IPS-NIHi7 (cell line): ENCODE measurements around the gene ZBTB12.
"Not testable (repeated sequence)": the region's sequence is repeated elsewhere in the genome, so short reads cannot be mapped to it uniquely, and the experiment has no call there.

Experiments
- DNase-seq: peaks from one replicate; pipeline ENCODE4 v3.0.0; 2012; ENCODE audit warnings: mixed read lengths; ENCODE audit errors: extremely low spot score

ZBTB12 gene

GRCh38 chr6:31920811-31921210 is 18.9 kb upstream of the ZBTB12 start:
- DNase-seq, result no peak

- DNase-seq, result no peak
These were observed 17.9 kb upstream of the ZBTB12 start for GRCh38 chr6:31919624-31920303.

- no peak for DNase-seq
These were observed 16.3 kb upstream of the ZBTB12 start for GRCh38 chr6:31918069-31918720.

GRCh38 chr6:31915756-31916155 is 13.9 kb upstream of the ZBTB12 start:
- no peak for DNase-seq

GRCh38 chr6:31915351-31915750 is 13.5 kb upstream of the ZBTB12 start:
- no peak for DNase-seq

- DNase-seq, result no peak
These were observed 10.1 kb upstream of the ZBTB12 start for GRCh38 chr6:31911826-31912585.

GRCh38 chr6:31909298-31909697 is 7.4 kb upstream of the ZBTB12 start:
- not testable (repeated sequence) for DNase-seq

GRCh38 chr6:31908791-31909190 is 6.9 kb upstream of the ZBTB12 start:
- DNase-seq, result no peak

- DNase-seq, result not testable (repeated sequence)
These were observed 6.4 kb upstream of the ZBTB12 start for GRCh38 chr6:31908255-31908654.

GRCh38 chr6:31907158-31907813 is 5.4 kb upstream of the ZBTB12 start:
- no peak for DNase-seq

GRCh38 chr6:31906727-31907126 is 4.8 kb upstream of the ZBTB12 start:
- DNase-seq, result not testable (repeated sequence)

- peak; percentile 71 for DNase-seq
These were observed 4.2 kb upstream of the ZBTB12 start for GRCh38 chr6:31906122-31906521.

GRCh38 chr6:31905041-31905440 is 3.2 kb upstream of the ZBTB12 start:
- DNase-seq, result no peak

GRCh38 chr6:31903957-31904356 is 2.1 kb upstream of the ZBTB12 start:
- DNase-seq, result no peak

- DNase-seq, result peak; percentile 49
These were observed 402 bp downstream of the ZBTB12 start for GRCh38 chr6:31901415-31901952.

GRCh38 chr6:31900917-31901414 is 920 bp downstream of the ZBTB12 start:
- no peak for DNase-seq

GRCh38 chr6:31899882-31900722 is 1.8 kb downstream of the ZBTB12 start:
- DNase-seq, result no peak

- no peak for DNase-seq
These were observed 2.7 kb downstream of the ZBTB12 start for GRCh38 chr6:31899215-31899614.

GRCh38 chr6:31898383-31899011 is 3.4 kb downstream of the ZBTB12 start:
- DNase-seq, result no peak

- DNase-seq, result peak; percentile 88
These were observed 4.1 kb downstream of the ZBTB12 start, which contains the start of gene EHMT2 for GRCh38 chr6:31897612-31898382. EHMT2 (minus strand) TSS chr6:31897698; CDS start chr6:31897677, 21 bp downstream.
